ENCODE measurements around the gene TRIM46. TPM values are rescaled to one million over a fixed set of nuclear protein-coding genes. Genes with fewer than 3 reads are reported as not detected.

TRIM46 gene
- total and polyA plus RNA-seq, 2 of the 13 experiments (the other 11 are each of a cell fraction or from before 2014, with no cell fraction given), result 0.04 to 0.09 TPM

GRCh38 chr1:155135415-155136028, 38.1 kb upstream of the TRIM46 start, which contains the start of gene SLC50A1 (continued):
- TF ChIP-seq, protein P1, sequence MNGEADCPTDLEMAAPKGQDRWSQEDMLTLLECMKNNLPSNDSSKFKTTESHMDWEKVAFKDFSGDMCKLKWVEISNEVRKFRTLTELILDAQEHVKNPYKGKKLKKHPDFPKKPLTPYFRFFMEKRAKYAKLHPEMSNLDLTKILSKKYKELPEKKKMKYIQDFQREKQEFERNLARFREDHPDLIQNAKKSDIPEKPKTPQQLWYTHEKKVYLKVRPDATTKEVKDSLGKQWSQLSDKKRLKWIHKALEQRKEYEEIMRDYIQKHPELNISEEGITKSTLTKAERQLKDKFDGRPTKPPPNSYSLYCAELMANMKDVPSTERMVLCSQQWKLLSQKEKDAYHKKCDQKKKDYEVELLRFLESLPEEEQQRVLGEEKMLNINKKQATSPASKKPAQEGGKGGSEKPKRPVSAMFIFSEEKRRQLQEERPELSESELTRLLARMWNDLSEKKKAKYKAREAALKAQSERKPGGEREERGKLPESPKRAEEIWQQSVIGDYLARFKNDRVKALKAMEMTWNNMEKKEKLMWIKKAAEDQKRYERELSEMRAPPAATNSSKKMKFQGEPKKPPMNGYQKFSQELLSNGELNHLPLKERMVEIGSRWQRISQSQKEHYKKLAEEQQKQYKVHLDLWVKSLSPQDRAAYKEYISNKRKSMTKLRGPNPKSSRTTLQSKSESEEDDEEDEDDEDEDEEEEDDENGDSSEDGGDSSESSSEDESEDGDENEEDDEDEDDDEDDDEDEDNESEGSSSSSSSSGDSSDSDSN (CRISPR knock-in tag; IDR thresholded peaks at IDR 0.05), result 0 out of 2 replicates have a peak, but pooled peaks have one; percentile 32
- peak; percentile 18; the same call in 1 of the 2 replicates for TF ChIP-seq ZBTB34 (CRISPR knock-in tag; IDR thresholded peaks at IDR 0.05)
- no peak; the same call in 1 of the 2 replicates for TF ChIP-seq HOXA9 (CRISPR knock-in tag; IDR thresholded peaks at IDR 0.05; ENCODE audit: borderline replicate concordance)
- TF ChIP-seq TCF12 (IDR thresholded peaks at IDR 0.05), result no peak
- 0 out of 2 replicates have a peak, but pooled peaks have one; percentile 22 for TF ChIP-seq TCF12 (CRISPR knock-in tag; IDR thresholded peaks at IDR 0.05)
- TF ChIP-seq, protein P2, sequence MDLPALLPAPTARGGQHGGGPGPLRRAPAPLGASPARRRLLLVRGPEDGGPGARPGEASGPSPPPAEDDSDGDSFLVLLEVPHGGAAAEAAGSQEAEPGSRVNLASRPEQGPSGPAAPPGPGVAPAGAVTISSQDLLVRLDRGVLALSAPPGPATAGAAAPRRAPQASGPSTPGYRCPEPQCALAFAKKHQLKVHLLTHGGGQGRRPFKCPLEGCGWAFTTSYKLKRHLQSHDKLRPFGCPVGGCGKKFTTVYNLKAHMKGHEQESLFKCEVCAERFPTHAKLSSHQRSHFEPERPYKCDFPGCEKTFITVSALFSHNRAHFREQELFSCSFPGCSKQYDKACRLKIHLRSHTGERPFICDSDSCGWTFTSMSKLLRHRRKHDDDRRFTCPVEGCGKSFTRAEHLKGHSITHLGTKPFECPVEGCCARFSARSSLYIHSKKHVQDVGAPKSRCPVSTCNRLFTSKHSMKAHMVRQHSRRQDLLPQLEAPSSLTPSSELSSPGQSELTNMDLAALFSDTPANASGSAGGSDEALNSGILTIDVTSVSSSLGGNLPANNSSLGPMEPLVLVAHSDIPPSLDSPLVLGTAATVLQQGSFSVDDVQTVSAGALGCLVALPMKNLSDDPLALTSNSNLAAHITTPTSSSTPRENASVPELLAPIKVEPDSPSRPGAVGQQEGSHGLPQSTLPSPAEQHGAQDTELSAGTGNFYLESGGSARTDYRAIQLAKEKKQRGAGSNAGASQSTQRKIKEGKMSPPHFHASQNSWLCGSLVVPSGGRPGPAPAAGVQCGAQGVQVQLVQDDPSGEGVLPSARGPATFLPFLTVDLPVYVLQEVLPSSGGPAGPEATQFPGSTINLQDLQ (CRISPR knock-in tag; IDR thresholded peaks at IDR 0.05), result no peak
- TF ChIP-seq RAD51 (IDR thresholded peaks at IDR 0.05; ENCODE audit: borderline replicate concordance), result no peak
- peak; percentile 31 for TF ChIP-seq ZNF407 (CRISPR knock-in tag; IDR thresholded peaks at IDR 0.05; ENCODE audit: not compliant biosample characterization)
- peak; percentile 48; the same call in 1 of the 2 replicates for TF ChIP-seq CHD2 (IDR thresholded peaks at IDR 0.05; ENCODE audit: low read depth, low read length)
- TF ChIP-seq SOX6 (IDR thresholded peaks at IDR 0.05), result no peak
- peak; percentile 60 for TF ChIP-seq SOX6 (CRISPR knock-in tag; IDR thresholded peaks at IDR 0.05)
- 0 out of 2 replicates have a peak, but pooled peaks have one; percentile 18 for TF ChIP-seq GATA4 (IDR thresholded peaks at IDR 0.05; ENCODE audit: borderline replicate concordance, low read depth)
- TF ChIP-seq NFIB (CRISPR knock-in tag; IDR thresholded peaks at IDR 0.05; ENCODE audit: borderline replicate concordance), result no peak
